HTERT RPE-1 (cell line): ENCODE data around the gene MAB21L3.

Experiments used
- in situ Hi-C: fragments of 300-500 bp; cut with MboI; formaldehyde crosslinking; loops from 4 replicates; pipeline ENCODE4 v1.14.3; 2020; ENCODE audit warnings: low sequenced_read_pairs

The MAB21L3 gene

GRCh38 chr1:116110567-116111523 lies at the start of gene MAB21L3:
MAB21L3 (plus strand) TSS chr1:116111399; CDS start chr1:116112616, 1,217 bp downstream.
- in situ Hi-C loops = no loop called here

GRCh38 chr1:116062201-116062600 lies 49.0 kb upstream of the MAB21L3 start:
- in situ Hi-C loops = no loop called here

GRCh38 chr1:116064616-116065015 lies 46.6 kb upstream of the MAB21L3 start:
- in situ Hi-C loops = no loop called here

- in situ Hi-C loops = no loop called here
Measured at GRCh38 chr1:116066868-116067565, 44.2 kb upstream of the MAB21L3 start.

- in situ Hi-C loops = no loop called here
Measured at GRCh38 chr1:116067566-116067890, 43.7 kb upstream of the MAB21L3 start.

GRCh38 chr1:116075575-116075974 lies 35.6 kb upstream of the MAB21L3 start:
- in situ Hi-C loops = no loop called here

- in situ Hi-C loops = no loop called here
Measured at GRCh38 chr1:116075990-116076389, 35.2 kb upstream of the MAB21L3 start.

GRCh38 chr1:116076831-116077230 lies 34.4 kb upstream of the MAB21L3 start:
- in situ Hi-C loops = no loop called here

- in situ Hi-C loops = no loop called here
Measured at GRCh38 chr1:116078699-116079223, 32.4 kb upstream of the MAB21L3 start.

GRCh38 chr1:116087628-116088027 lies 23.6 kb upstream of the MAB21L3 start:
- in situ Hi-C loops = no loop called here

- in situ Hi-C loops = no loop called here
Measured at GRCh38 chr1:116089870-116090269, 21.3 kb upstream of the MAB21L3 start.

GRCh38 chr1:116091083-116091482 lies 20.1 kb upstream of the MAB21L3 start:
- in situ Hi-C loops = no loop called here

GRCh38 chr1:116092752-116093489 lies 18.3 kb upstream of the MAB21L3 start:
- in situ Hi-C loops = no loop called here

- in situ Hi-C loops = no loop called here
Measured at GRCh38 chr1:116095027-116095426, 16.2 kb upstream of the MAB21L3 start.

- in situ Hi-C loops = no loop called here
Measured at GRCh38 chr1:116096013-116096618, 15.1 kb upstream of the MAB21L3 start.

GRCh38 chr1:116097626-116098025 lies 13.6 kb upstream of the MAB21L3 start:
- in situ Hi-C loops = no loop called here

- in situ Hi-C loops = no loop called here
Measured at GRCh38 chr1:116099379-116099778, 11.8 kb upstream of the MAB21L3 start.

GRCh38 chr1:116099919-116100318 lies 11.3 kb upstream of the MAB21L3 start:
- in situ Hi-C loops = no loop called here

GRCh38 chr1:116104667-116105066 lies 6.5 kb upstream of the MAB21L3 start:
- in situ Hi-C loops = no loop called here

GRCh38 chr1:116105996-116106395 lies 5.2 kb upstream of the MAB21L3 start:
- in situ Hi-C loops = no loop called here

GRCh38 chr1:116106646-116107045 lies 4.6 kb upstream of the MAB21L3 start:
- in situ Hi-C loops = no loop called here
